ENCODE measurements around the gene IL12B. TPM values are rescaled to one million over a fixed set of nuclear protein-coding genes. Genes with fewer than 3 reads are reported as not detected.
"Not testable (repeated sequence)": the region's sequence is repeated elsewhere in the genome, so short reads cannot be mapped to it uniquely, and the experiment has no call there.

IL12B gene
- total RNA-seq, 3 donors from 2014 or later = not detected

GRCh38 chr5:159273923-159274322 lies 56.4 kb downstream of the IL12B start:
- H3K27me3 ChIP-seq = no peaks in the 10 kb centered on the region
- H3K36me3 ChIP-seq = peaks cover 4% of the 10 kb centered on the region
- no peak for TF ChIP-seq POLR2A (IDR thresholded peaks at IDR 0.05)
- no peak for TF ChIP-seq POLR2AphosphoS5 (IDR thresholded peaks at IDR 0.05)
- TF ChIP-seq CTCF (IDR thresholded peaks at IDR 0.05) = no peak
- intact Hi-C loops (cut with DNase I; ENCODE audit: low total_unique reads) = no loop called here
- no peaks in the 10 kb centered on the region for H3K9me3 ChIP-seq
- H3K4me1 ChIP-seq = no peaks in the 10 kb centered on the region
- H3K27ac ChIP-seq = no peak overlapping the region
- no peak overlapping the region for H3K4me3 ChIP-seq
- DNase-seq (ENCODE audit: low spot score in 2 of 2) = no peak

GRCh38 chr5:159269723-159270122 lies 60.6 kb downstream of the IL12B start:
- Histone ChIP-seq H3K9me3 (no peaks in the 10 kb centered on the region), H3K27ac (no peak overlapping the region), H3K4me3 (no peak overlapping the region), H3K4me1 (no peaks in the 10 kb centered on the region), H3K36me3 (no peaks in the 10 kb centered on the region), H3K27me3 (no peaks in the 10 kb centered on the region)
- no peak for DNase-seq (ENCODE audit: low spot score in 2 of 2)
- TF ChIP-seq POLR2A (IDR thresholded peaks at IDR 0.05) = no peak
- TF ChIP-seq CTCF (IDR thresholded peaks at IDR 0.05) = no peak
- no peak for TF ChIP-seq POLR2AphosphoS5 (IDR thresholded peaks at IDR 0.05)
- intact Hi-C loops (cut with DNase I; ENCODE audit: low total_unique reads) = no loop called here

- H3K36me3 ChIP-seq; intact Hi-C loops (cut with DNase I; ENCODE audit: low total_unique reads); DNase-seq (ENCODE audit: low spot score in 2 of 2); H3K27ac ChIP-seq; H3K9me3 ChIP-seq; H3K4me3 ChIP-seq; H3K27me3 ChIP-seq; H3K4me1 ChIP-seq: not testable (repeated sequence)
These were observed 63.5 kb downstream of the IL12B start for GRCh38 chr5:159266764-159267163.

Other genes with a start within 250 kb of the IL12B start
- gene EBF1, start 230.6 kb downstream of the IL12B start, total RNA-seq = 10 to 100 TPM; 15.2 to 89.0 (median 40.3) TPM
- 10 to 100 TPM; 40.5 to 68.2 (median 41.3) TPM for gene RNF145, start 120.9 kb downstream of the IL12B start, total RNA-seq
- gene UBLCP1, start 67.2 kb downstream of the IL12B start, total RNA-seq = 10 to 100 TPM; 17.0 to 29.5 (median 24.3) TPM

Measured in breast epithelium (tissue), 4 donors.